Measurements from ENCODE around the gene SUMO3.

DNA sequence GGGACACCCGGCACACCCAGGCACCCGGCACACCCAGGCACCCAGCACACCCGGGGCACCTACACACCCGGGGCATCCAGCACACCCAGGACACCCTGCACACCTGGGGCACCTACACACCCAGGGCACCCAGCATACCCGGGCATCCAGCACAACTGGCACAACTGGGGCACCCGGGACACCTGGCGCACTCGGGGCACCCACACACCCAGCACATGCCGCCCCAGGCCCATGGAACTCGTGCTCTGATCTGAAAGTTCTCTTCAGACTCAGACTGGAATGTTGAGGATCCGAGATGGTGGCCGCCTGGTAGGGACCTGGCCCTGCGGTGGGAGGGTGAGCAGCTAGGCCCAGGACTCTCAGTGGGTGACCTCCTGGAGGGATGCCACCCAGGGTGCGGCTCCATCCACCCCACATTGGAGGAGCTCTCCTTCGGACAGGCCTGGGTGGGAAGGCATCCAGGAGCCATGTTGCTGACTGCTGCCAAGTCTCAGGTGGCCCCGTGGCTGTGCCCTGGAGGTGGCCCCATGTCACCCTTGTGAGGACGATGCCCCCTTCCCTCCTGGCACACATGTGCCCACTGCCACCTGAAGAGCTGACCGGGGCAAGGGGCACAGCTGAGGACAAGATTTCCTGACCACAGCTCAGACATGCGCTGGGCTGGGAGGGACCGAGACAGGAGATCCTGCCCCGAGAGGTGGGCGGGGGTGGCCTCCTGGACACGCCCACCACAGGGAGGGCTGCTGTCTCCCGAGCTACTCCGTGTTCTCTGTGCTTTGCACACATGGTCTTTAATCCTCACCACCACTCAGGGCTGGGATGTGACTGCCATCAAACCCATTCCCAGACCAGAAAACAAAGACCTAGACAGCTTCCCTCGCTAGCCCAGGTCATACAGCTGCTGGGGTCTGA is 53.3 kb downstream of the SUMO3 start:
- TF ChIP-seq CTCF (IDR thresholded peaks at IDR 0.05) (no peak), POLR2A (IDR thresholded peaks at IDR 0.05) (no peak), POLR2AphosphoS5 (IDR thresholded peaks at IDR 0.05) (no peak)

Data from suprapubic skin (tissue), 4 donors.